ENCODE data around the gene IQCK. TPM values are rescaled to one million over a fixed set of nuclear protein-coding genes. Genes with fewer than 3 reads are reported as not detected.

IQCK gene
- total RNA-seq, 1 donor from 2014 or later = 5.8 TPM

GRCh38 chr16:19709381-19710136 is 8.5 kb upstream of the IQCK start:
- Mint-ChIP-seq H3K4me1 (ENCODE audit: unreplicated experiment) (peaks cover 4% of the 10 kb centered on the region), H3K36me3 (ENCODE audit: unreplicated experiment) (peaks cover 25% of the 10 kb centered on the region), H3K9me3 (ENCODE audit: unreplicated experiment) (no peaks in the 10 kb centered on the region), H3K27me3 (ENCODE audit: unreplicated experiment) (no peaks in the 10 kb centered on the region), H3K4me3 (ENCODE audit: unreplicated experiment) (no peak overlapping the region), H3K27ac (ENCODE audit: unreplicated experiment) (no peak overlapping the region)
- TF ChIP-seq CTCF (IDR thresholded peaks at IDR 0.05) = no peak
- DNase-seq (ENCODE audit: extremely low spot score, unreplicated experiment) = no peak

- no peaks in the 10 kb centered on the region for H3K9me3 Mint-ChIP-seq (ENCODE audit: unreplicated experiment)
- TF ChIP-seq CTCF (IDR thresholded peaks at IDR 0.05) = no peak
- no peak overlapping the region for H3K27ac Mint-ChIP-seq (ENCODE audit: unreplicated experiment)
- H3K4me1 Mint-ChIP-seq (ENCODE audit: unreplicated experiment) = no peaks in the 10 kb centered on the region
- peaks cover 23% of the 10 kb centered on the region for H3K36me3 Mint-ChIP-seq (ENCODE audit: unreplicated experiment)
- no peak for DNase-seq (ENCODE audit: extremely low spot score, unreplicated experiment)
- no peaks in the 10 kb centered on the region for H3K27me3 Mint-ChIP-seq (ENCODE audit: unreplicated experiment)
- no peak overlapping the region for H3K4me3 Mint-ChIP-seq (ENCODE audit: unreplicated experiment)
Measured at GRCh38 chr16:19710191-19710908, 7.7 kb upstream of the IQCK start.

- H3K27me3 Mint-ChIP-seq (ENCODE audit: unreplicated experiment) = no peaks in the 10 kb centered on the region
- H3K36me3 Mint-ChIP-seq (ENCODE audit: unreplicated experiment) = peaks cover 19% of the 10 kb centered on the region
- TF ChIP-seq CTCF (IDR thresholded peaks at IDR 0.05) = no peak
- no peaks in the 10 kb centered on the region for H3K9me3 Mint-ChIP-seq (ENCODE audit: unreplicated experiment)
- H3K27ac Mint-ChIP-seq (ENCODE audit: unreplicated experiment) = no peak overlapping the region
- no peak overlapping the region for H3K4me3 Mint-ChIP-seq (ENCODE audit: unreplicated experiment)
- no peak for DNase-seq (ENCODE audit: extremely low spot score, unreplicated experiment)
- peaks cover 1% of the 10 kb centered on the region for H3K4me1 Mint-ChIP-seq (ENCODE audit: unreplicated experiment)
Measured at GRCh38 chr16:19710991-19711545, 7.0 kb upstream of the IQCK start.

GRCh38 chr16:19711643-19712042 is 6.4 kb upstream of the IQCK start:
- no peak for TF ChIP-seq CTCF (IDR thresholded peaks at IDR 0.05)
- Mint-ChIP-seq H3K4me1 (ENCODE audit: unreplicated experiment) (peaks cover 7% of the 10 kb centered on the region), H3K27ac (ENCODE audit: unreplicated experiment) (no peak overlapping the region), H3K4me3 (ENCODE audit: unreplicated experiment) (no peak overlapping the region), H3K9me3 (ENCODE audit: unreplicated experiment) (no peaks in the 10 kb centered on the region), H3K27me3 (ENCODE audit: unreplicated experiment) (no peaks in the 10 kb centered on the region), H3K36me3 (ENCODE audit: unreplicated experiment) (peaks cover 19% of the 10 kb centered on the region)
- DNase-seq (ENCODE audit: extremely low spot score, unreplicated experiment) = no peak
